Neural progenitor cell (in vitro differentiated cells): ENCODE data around the gene GFI1. TPM values are rescaled to one million over a fixed set of nuclear protein-coding genes. Genes with fewer than 3 reads are reported as not detected.

Source experiments
- DNase-seq: peaks from one replicate; pipeline ENCODE4 v3.0.0-alpha.2; 2016; ENCODE audit warnings: low spot score
- H2AFZ ChIP-seq: fragments of 200-600 bp; sonication (generic); replicated peaks from 2 replicates; pipeline ENCODE4 v1.6.1; 2016; ENCODE audit warnings: antibody characterized with exemption
- H3F3A ChIP-seq: fragments of 200-600 bp; sonication (generic); 2 replicates; pipeline ENCODE4 v1.6.1; 2016; ENCODE audit warnings: antibody characterized with exemption, low read depth
- H3K27ac ChIP-seq: fragments of 200-600 bp; sonication (generic); 2 replicates; pipeline ENCODE4 v1.5.1; 2016; ENCODE audit warnings: mild to moderate bottlenecking
- H3K27me3 ChIP-seq: fragments of 200-600 bp; sonication (generic); 2 replicates; pipeline ENCODE4 v1.6.1; 2016; ENCODE audit warnings: mild to moderate bottlenecking, moderate library complexity
- H3K36me3 ChIP-seq: fragments of 200-600 bp; sonication (generic); 2 replicates; pipeline ENCODE4 v1.5.1; 2016
- H3K4me1 ChIP-seq: fragments of 200-600 bp; sonication (generic); 2 replicates; pipeline ENCODE4 v1.6.1; 2016; ENCODE audit warnings: mixed run types
- H3K4me2 ChIP-seq: fragments of 200-600 bp; sonication (generic); 2 replicates; pipeline ENCODE4 v1.6.1; 2016
- H3K4me3 ChIP-seq: fragments of 200-600 bp; sonication (generic); 2 replicates; pipeline ENCODE4 v1.5.1; 2016
- H3K79me2 ChIP-seq: fragments of 200-600 bp; sonication (generic); 2 replicates; pipeline ENCODE4 v1.6.1; 2016; ENCODE audit warnings: low read depth
- H3K9ac ChIP-seq: fragments of 200-600 bp; sonication (generic); 2 replicates; pipeline ENCODE4 v1.6.1; 2016
- H3K9me3 ChIP-seq: fragments of 200-600 bp; sonication (generic); 2 replicates; pipeline ENCODE4 v1.5.1; 2016; ENCODE audit warnings: low read depth
- H4K20me1 ChIP-seq: fragments of 200-600 bp; sonication (generic); 2 replicates; pipeline ENCODE4 v1.6.1; 2016; ENCODE audit warnings: low read depth
- H3K27ac Mint-ChIP-seq: 3 replicates; pipeline ENCODE4 v1.8.0; 2021; ENCODE audit warnings: mixed read lengths
- H3K27me3 Mint-ChIP-seq: 2 replicates; pipeline ENCODE4 v1.8.0; 2022; ENCODE audit warnings: low read depth, mild to moderate bottlenecking, inconsistent platforms, moderate library complexity, mixed read lengths; ENCODE audit not compliant: insufficient read depth
- H3K36me3 Mint-ChIP-seq: 3 replicates; pipeline ENCODE4 v1.8.0; 2021; ENCODE audit warnings: mixed read lengths
- H3K4me1 Mint-ChIP-seq: 3 replicates; pipeline ENCODE4 v1.8.0; 2021; ENCODE audit warnings: mixed read lengths
- H3K4me3 Mint-ChIP-seq: 3 replicates; pipeline ENCODE4 v1.8.0; 2021; ENCODE audit warnings: mild to moderate bottlenecking, moderate library complexity, mixed read lengths
- H3K9me3 Mint-ChIP-seq: 3 replicates; pipeline ENCODE4 v1.8.0; 2020; ENCODE audit warnings: mixed read lengths
- CTCF ChIP-seq: fragments of 200-600 bp; sonication (generic); IDR thresholded peaks from 2 replicates; pipeline ENCODE4 v1.5.1; 2017; ENCODE audit warnings: antibody characterized with exemption, mild to moderate bottlenecking
- EZH2 ChIP-seq: fragments of 200-600 bp; sonication (generic); IDR thresholded peaks from 2 replicates; pipeline ENCODE4 v1.6.1; 2017; ENCODE audit warnings: antibody characterized with exemption, mild to moderate bottlenecking, moderate library complexity
- EZH2phosphoT487 ChIP-seq: fragments of 200-600 bp; sonication (generic); IDR thresholded peaks from 2 replicates; pipeline ENCODE4 v1.6.1; 2017; ENCODE audit warnings: antibody characterized with exemption
- total RNA-seq: library from RNA; depleted of rRNA; stranded (reverse); fragments of >200 nt; gene quantifications from 2 replicates; pipeline ENCODE4 v1.2.3, GENCODE V29; 2015; ENCODE audit warnings: low replicate concordance

The GFI1 gene
- total RNA-seq, 1 donor from 2014 or later = not detected

GRCh38 chr1:92466683-92467352 is 19.9 kb downstream of the GFI1 start:
- H3K9me3 Mint-ChIP-seq = no peaks in the 10 kb centered on the region
- no peaks in the 10 kb centered on the region for H3K9me3 ChIP-seq
- no peaks in the 10 kb centered on the region for H3K79me2 ChIP-seq
- H3F3A ChIP-seq = no peaks in the 10 kb centered on the region
- H3K27me3 ChIP-seq = peaks cover under 1% of the 10 kb centered on the region
- no peak for DNase-seq
- H2AFZ ChIP-seq = no peak overlapping the region
- H3K36me3 ChIP-seq = no peaks in the 10 kb centered on the region
- TF ChIP-seq EZH2 (no peak), CTCF (no peak), EZH2phosphoT487 (no peak)
- no peak overlapping the region for H3K27ac Mint-ChIP-seq
- H3K9ac ChIP-seq = no peak overlapping the region
- no peaks in the 10 kb centered on the region for H3K4me1 Mint-ChIP-seq
- H3K27me3 Mint-ChIP-seq = peaks cover 5% of the 10 kb centered on the region
- no peaks in the 10 kb centered on the region for H3K4me1 ChIP-seq
- no peaks in the 10 kb centered on the region for H3K36me3 Mint-ChIP-seq
- H3K4me2 ChIP-seq = no peak overlapping the region
- no peak overlapping the region for H3K4me3 ChIP-seq
- H3K27ac ChIP-seq = no peak overlapping the region
- no peak overlapping the region for H3K4me3 Mint-ChIP-seq
- H4K20me1 ChIP-seq = no peaks in the 10 kb centered on the region

- Histone ChIP-seq H3K4me3 (no peak overlapping the region), H3K27ac (no peak overlapping the region), H3K4me1 (no peaks in the 10 kb centered on the region), H3F3A (no peaks in the 10 kb centered on the region), H3K9me3 (no peaks in the 10 kb centered on the region), H3K27me3 (no peaks in the 10 kb centered on the region), H3K9ac (no peak overlapping the region), H2AFZ (no peak overlapping the region), H4K20me1 (no peaks in the 10 kb centered on the region), H3K36me3 (no peaks in the 10 kb centered on the region), H3K4me2 (no peak overlapping the region), H3K79me2 (no peaks in the 10 kb centered on the region)
- Mint-ChIP-seq H3K27me3 (peaks cover 4% of the 10 kb centered on the region), H3K36me3 (no peaks in the 10 kb centered on the region), H3K4me3 (no peak overlapping the region), H3K4me1 (no peaks in the 10 kb centered on the region), H3K27ac (no peak overlapping the region), H3K9me3 (no peaks in the 10 kb centered on the region)
- TF ChIP-seq EZH2 (no peak), CTCF (no peak), EZH2phosphoT487 (no peak)
- DNase-seq = no peak
These were observed 21.5 kb downstream of the GFI1 start for GRCh38 chr1:92465256-92465647.

- Mint-ChIP-seq H3K27ac (no peak overlapping the region), H3K4me3 (no peak overlapping the region), H3K4me1 (no peaks in the 10 kb centered on the region), H3K27me3 (peaks cover 2% of the 10 kb centered on the region), H3K36me3 (no peaks in the 10 kb centered on the region), H3K9me3 (no peaks in the 10 kb centered on the region)
- Histone ChIP-seq H3K4me3 (no peak overlapping the region), H3F3A (no peaks in the 10 kb centered on the region), H2AFZ (no peak overlapping the region), H3K9me3 (no peaks in the 10 kb centered on the region), H3K27ac (no peak overlapping the region), H3K27me3 (no peaks in the 10 kb centered on the region), H4K20me1 (no peaks in the 10 kb centered on the region), H3K9ac (no peak overlapping the region), H3K4me2 (no peak overlapping the region), H3K79me2 (no peaks in the 10 kb centered on the region), H3K4me1 (no peaks in the 10 kb centered on the region), H3K36me3 (no peaks in the 10 kb centered on the region)
- TF ChIP-seq CTCF (no peak), EZH2 (no peak), EZH2phosphoT487 (no peak)
- no peak for DNase-seq
These were observed 22.0 kb downstream of the GFI1 start for GRCh38 chr1:92464588-92465255.
